Neural progenitor cell (in vitro differentiated cells): ENCODE data around the gene SIGLECL1.

Experiments
- EZH2 ChIP-seq: fragments of 200-600 bp; sonication (generic); IDR thresholded peaks from 2 replicates; pipeline ENCODE4 v1.6.1; 2017; ENCODE audit warnings: antibody characterized with exemption, mild to moderate bottlenecking, moderate library complexity
- TF ChIP-seq, protein P1 (sequence below): fragments of 200-600 bp; sonication (generic); IDR thresholded peaks from 2 replicates; pipeline ENCODE4 v1.5.1; 2017; ENCODE audit warnings: antibody characterized with exemption, mild to moderate bottlenecking

DNA sequence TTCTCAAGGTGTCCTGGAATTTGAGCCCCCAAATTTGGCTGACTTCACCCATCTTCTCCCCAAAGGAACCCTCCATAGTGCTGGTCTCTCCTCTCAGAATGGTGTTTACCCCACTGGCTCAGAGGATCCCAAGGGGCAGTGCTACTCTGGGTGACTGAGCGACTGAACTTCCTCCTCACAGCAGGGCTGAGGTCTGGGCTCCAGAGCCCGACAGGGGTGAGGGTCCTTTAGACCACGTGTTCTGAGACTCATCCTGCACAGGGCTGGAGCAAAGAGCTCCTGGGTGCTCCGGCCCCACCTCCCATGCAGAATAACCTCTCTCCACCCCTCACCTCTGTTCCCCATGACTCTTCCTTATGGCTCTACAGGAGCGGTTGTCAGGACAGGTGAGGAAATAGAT, 49.2 kb upstream of the SIGLECL1 start:
- TF ChIP-seq, protein P1, sequence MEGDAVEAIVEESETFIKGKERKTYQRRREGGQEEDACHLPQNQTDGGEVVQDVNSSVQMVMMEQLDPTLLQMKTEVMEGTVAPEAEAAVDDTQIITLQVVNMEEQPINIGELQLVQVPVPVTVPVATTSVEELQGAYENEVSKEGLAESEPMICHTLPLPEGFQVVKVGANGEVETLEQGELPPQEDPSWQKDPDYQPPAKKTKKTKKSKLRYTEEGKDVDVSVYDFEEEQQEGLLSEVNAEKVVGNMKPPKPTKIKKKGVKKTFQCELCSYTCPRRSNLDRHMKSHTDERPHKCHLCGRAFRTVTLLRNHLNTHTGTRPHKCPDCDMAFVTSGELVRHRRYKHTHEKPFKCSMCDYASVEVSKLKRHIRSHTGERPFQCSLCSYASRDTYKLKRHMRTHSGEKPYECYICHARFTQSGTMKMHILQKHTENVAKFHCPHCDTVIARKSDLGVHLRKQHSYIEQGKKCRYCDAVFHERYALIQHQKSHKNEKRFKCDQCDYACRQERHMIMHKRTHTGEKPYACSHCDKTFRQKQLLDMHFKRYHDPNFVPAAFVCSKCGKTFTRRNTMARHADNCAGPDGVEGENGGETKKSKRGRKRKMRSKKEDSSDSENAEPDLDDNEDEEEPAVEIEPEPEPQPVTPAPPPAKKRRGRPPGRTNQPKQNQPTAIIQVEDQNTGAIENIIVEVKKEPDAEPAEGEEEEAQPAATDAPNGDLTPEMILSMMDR, result no peak
- no peak for TF ChIP-seq EZH2
